HAP-1 (cell line): ENCODE results near the gene SPPL3.

Experiments
- DNase-seq, 2 experiments: peaks; one replicate each; pipeline ENCODE4 v3.0.0-alpha.2; 2016 to 2020; ENCODE audit warnings: low spot score in 2 of 2
- H3K27me3 ChIP-seq: fragments of 250-450 bp; sonication (Bioruptor Pico); 2 replicates; pipeline ENCODE4 v1.5.1; 2020; ENCODE audit warnings: low read depth, mild to moderate bottlenecking, moderate library complexity
- H3K36me3 ChIP-seq: fragments of 250-450 bp; sonication (Bioruptor Pico); replicated peaks from 2 replicates; pipeline ENCODE4 v1.5.1; 2020; ENCODE audit warnings: mild to moderate bottlenecking
- H3K4me1 ChIP-seq: fragments of 250-450 bp; sonication (Bioruptor Pico); 2 replicates; pipeline ENCODE4 v1.5.1; 2020; ENCODE audit warnings: mild to moderate bottlenecking
- H3K4me3 ChIP-seq: fragments of 250-450 bp; sonication (Bioruptor Pico); 2 replicates; pipeline ENCODE4 v1.5.1; 2020; ENCODE audit warnings: mild to moderate bottlenecking, moderate library complexity
- H3K9me3 ChIP-seq: fragments of 250-450 bp; sonication (Bioruptor Pico); 2 replicates; pipeline ENCODE4 v1.5.1; 2020; ENCODE audit warnings: mild to moderate bottlenecking, moderate library complexity
- in situ Hi-C: fragments of 300-500 bp; cut with MboI; formaldehyde crosslinking; loops from 3 replicates; pipeline ENCODE4 v1.14.3; 2020; ENCODE audit warnings: low sequenced_read_pairs, inconsistent platforms, mixed read lengths

The SPPL3 gene

DNA sequence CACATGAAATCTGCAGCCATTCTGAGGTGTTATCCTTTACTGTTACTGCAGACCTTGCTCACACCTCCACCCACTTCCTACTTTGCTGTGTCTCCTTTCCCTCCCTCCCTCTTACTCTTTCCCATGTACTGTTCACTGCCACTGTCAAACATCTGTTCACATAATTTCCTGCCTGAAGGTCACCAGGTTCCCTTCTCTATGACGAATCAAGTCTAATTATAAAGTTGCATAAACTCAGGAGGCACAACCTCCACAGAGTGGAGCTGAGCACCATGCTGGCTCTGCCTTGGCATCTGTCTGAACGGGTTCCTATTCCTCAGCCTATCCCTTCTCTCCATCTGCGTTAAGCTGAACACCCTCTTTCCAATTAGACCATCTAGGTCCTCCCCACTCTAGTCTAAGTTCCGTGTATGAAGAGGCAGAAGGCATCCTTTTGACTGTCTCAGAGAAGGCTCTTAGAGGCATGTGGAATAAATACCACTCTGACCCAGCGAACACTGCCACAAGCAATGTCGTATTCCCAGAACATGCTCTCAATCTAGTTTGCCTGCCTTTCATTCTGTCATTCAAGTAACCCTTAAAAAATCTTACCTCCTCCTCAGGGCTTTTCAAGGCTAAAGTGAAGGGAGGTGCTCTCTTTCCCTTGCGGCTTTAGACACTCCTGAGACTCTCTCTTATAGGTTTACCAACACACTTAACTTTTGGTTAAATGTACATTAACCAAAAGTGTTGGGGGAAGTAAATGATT, 129.8 kb downstream of the SPPL3 start:
- in situ Hi-C loops = no loop called here
- H3K36me3 ChIP-seq = no peaks in the 10 kb centered on the region; the same call in 1 of the 2 replicates
- no peak overlapping the region for H3K4me3 ChIP-seq
- no peak for DNase-seq
- H3K27me3 ChIP-seq = no peaks in the 10 kb centered on the region
- H3K4me1 ChIP-seq = no peaks in the 10 kb centered on the region
- H3K9me3 ChIP-seq = no peaks in the 10 kb centered on the region

DNA sequence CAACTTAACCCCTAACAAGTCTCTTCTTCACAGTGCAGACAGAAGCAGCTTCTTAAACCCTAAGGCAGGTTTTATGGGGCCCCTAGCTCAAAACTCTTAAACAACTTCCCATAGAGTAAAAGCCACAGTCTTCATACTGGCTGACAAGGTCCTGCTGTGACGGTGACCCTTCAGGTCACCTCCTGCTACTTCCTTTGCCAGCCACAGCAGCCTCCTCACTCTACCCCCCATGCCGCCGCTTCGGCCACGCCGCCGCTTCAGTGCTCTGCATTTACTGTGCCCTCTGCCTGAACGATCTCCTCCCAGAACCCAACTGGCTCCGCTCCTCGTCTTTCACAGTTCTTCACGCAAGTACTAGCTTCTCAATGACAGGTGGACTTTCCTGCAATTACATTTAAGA, 133.1 kb downstream of the SPPL3 start:
- Histone ChIP-seq H3K4me3 (no peak overlapping the region), H3K36me3 (peaks cover 17% of the 10 kb centered on the region), H3K9me3 (no peaks in the 10 kb centered on the region), H3K4me1 (no peaks in the 10 kb centered on the region), H3K27me3 (no peaks in the 10 kb centered on the region)
- in situ Hi-C loops = no loop called here
- DNase-seq = no peak

DNA sequence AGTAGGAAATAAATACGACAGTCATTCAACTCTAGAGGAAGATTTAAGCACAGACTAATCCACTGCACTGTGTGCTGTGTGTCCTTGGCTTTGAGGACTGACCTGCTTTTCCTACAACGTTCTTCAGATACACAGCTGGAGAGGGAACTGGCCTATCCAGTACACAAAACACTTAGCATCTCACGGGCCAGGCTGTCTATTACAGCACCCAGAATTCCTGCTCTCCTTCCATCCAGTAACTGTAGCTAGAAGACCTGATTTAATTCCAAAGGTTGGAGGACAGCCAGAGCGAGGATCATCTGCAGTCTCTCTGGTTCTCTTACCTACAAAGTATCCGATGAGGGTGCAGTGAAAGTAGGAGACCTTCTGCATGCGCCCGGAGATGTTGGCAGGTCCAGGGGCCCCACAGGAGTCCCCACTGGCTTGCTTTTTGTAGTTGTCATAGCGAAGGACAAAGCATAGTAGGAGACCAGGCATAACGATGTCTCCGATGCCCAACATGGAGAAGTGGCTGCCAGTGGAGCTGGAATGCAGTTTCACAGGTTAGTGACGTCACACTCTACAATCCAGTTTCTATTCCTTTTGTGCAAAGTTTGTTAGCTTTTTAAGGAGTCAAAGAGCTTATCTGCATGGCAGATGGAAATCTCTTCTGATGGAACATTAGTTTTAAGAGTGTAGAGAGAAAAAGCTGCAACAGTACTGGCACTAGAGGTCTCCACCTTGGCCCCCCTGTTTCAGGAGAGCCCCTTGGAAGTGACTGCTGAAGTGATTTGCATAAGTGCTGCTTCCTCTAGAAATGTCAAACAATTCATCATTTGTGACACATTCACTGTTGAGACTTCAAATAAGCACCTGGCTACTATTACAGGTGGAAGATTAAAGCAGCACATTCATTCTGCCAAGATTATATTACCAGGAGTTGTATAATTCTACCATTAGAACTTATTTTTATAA, 136.8 kb downstream of the SPPL3 start:
- in situ Hi-C loops = no loop called here
- H3K36me3 ChIP-seq = peaks cover 31% of the 10 kb centered on the region

DNA sequence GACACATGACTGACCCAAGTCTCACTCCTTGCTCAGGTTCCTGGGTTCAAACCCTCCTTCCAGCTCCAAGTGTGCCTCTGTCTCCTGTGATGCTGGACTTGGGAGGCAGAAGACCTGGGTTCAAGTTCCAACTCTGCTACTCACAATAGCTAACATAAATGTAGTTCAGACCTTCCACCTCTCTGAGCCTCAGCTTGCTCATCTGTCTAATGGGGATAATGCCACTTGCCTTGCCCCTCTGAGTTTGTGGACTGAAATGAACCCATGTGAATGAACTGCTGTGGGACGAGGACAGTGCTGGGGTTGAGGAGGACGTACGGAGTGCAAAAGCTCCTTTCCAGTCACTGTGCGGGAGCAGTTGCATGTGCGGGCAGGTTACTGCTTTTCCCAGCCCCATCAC, 137.6 kb downstream of the SPPL3 start:
- Histone ChIP-seq H3K36me3 (peaks cover 36% of the 10 kb centered on the region), H3K4me1 (no peaks in the 10 kb centered on the region), H3K9me3 (no peaks in the 10 kb centered on the region), H3K27me3 (no peaks in the 10 kb centered on the region), H3K4me3 (no peak overlapping the region)
- DNase-seq = no peak
- in situ Hi-C loops = no loop called here

More for the DNA sequence above, 136.8 kb downstream of the SPPL3 start:
- Histone ChIP-seq H3K4me3 (no peak overlapping the region), H3K27me3 (no peaks in the 10 kb centered on the region), H3K9me3 (no peaks in the 10 kb centered on the region), H3K4me1 (no peaks in the 10 kb centered on the region)
- DNase-seq = no peak

DNA sequence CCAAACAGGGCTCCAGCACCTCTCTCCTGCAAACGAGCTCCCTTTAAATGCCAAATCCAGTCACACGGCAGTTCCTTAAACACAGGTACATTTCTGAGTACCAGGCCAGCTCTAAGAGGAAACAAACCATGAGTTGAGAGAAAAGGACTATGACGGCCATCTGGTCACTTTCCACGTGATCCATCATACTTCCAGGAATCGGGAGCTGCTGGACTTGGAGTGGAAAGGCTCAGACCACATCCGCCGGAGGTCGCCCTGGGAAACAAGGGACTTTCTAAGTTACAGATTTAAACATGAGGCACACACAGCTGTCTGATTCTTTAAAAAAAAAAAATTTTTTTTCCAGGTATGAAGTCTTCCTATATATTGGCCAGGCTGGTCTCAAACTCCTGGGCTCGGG, 139.3 kb downstream of the SPPL3 start:
- Histone ChIP-seq H3K4me3 (no peak overlapping the region), H3K9me3 (no peaks in the 10 kb centered on the region), H3K27me3 (no peaks in the 10 kb centered on the region), H3K36me3 (peaks cover 36% of the 10 kb centered on the region), H3K4me1 (no peaks in the 10 kb centered on the region)
- in situ Hi-C loops = no loop called here
- DNase-seq = no peak

DNA sequence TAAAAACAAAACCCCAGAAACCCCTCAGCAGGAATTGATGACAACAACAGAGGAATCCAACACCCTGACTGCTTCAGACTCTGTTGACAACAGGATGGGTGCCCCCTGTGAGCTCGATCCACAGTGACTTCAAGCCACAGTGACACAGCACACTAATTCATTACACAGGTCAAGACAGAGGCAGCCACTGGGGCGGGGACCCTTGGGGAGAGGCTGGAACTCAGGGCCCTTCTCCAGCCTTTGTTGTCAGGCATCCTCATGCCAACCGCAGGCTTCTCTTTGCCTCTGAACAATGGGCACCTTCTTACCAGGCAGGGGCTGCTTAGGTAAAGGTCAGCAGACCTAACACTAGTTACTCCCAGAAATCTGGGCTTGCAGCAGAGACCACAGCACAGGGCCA, 140.9 kb downstream of the SPPL3 start:
- Histone ChIP-seq H3K4me1 (no peaks in the 10 kb centered on the region), H3K27me3 (no peaks in the 10 kb centered on the region), H3K4me3 (no peak overlapping the region), H3K36me3 (peaks cover 36% of the 10 kb centered on the region), H3K9me3 (no peaks in the 10 kb centered on the region)
- DNase-seq = no peak
- in situ Hi-C loops = no loop called here

DNA sequence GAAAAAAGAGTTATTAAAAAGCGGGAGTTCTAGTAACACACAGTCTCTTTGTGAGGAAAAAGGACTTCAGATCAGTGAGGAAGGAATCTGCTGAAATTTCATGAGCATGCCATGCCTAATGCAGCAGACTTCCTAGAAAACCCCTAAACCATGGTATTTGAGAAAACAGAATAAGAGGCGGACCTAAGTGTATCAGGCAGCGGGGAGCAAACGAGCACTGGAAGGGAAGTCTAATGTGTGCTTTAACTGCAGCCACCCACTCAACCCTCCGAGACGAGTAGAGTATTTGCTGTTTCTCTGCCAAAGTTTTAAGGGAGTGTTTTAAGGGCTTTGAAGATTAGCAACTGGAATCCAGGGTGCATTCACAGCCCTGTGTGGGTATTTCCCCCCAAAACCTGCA, 142.1 kb downstream of the SPPL3 start:
- no peak for DNase-seq

DNA sequence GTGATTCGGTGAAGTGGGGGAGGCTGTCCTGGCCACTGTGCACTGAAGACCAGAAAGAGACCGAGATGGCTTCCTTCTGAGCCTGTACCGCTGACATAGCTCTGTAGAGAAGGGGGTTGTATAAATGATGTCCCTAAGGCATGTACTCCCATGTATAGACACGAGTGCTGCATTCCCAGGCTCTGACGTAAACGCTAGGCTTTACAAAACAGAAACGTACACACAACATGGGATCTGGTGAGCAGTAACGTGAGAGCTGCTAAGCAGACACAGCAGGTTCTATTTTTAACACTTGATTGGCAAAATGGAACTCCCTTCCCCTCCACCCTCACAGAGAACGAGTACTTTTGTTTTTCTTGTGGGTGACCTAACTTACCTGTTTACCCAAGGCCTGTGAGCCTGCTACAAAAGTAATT, 142.6 kb downstream of the SPPL3 start:
- Histone ChIP-seq H3K4me3 (no peak overlapping the region), H3K4me1 (no peaks in the 10 kb centered on the region), H3K9me3 (no peaks in the 10 kb centered on the region), H3K36me3 (peaks cover 23% of the 10 kb centered on the region), H3K27me3 (no peaks in the 10 kb centered on the region)
- no peak for DNase-seq
- in situ Hi-C loops = no loop called here

More for the DNA sequence above, 142.1 kb downstream of the SPPL3 start:
- Histone ChIP-seq H3K9me3 (no peaks in the 10 kb centered on the region), H3K4me1 (no peaks in the 10 kb centered on the region), H3K4me3 (no peak overlapping the region), H3K27me3 (no peaks in the 10 kb centered on the region), H3K36me3 (peaks cover 28% of the 10 kb centered on the region)
- in situ Hi-C loops = no loop called here

DNA sequence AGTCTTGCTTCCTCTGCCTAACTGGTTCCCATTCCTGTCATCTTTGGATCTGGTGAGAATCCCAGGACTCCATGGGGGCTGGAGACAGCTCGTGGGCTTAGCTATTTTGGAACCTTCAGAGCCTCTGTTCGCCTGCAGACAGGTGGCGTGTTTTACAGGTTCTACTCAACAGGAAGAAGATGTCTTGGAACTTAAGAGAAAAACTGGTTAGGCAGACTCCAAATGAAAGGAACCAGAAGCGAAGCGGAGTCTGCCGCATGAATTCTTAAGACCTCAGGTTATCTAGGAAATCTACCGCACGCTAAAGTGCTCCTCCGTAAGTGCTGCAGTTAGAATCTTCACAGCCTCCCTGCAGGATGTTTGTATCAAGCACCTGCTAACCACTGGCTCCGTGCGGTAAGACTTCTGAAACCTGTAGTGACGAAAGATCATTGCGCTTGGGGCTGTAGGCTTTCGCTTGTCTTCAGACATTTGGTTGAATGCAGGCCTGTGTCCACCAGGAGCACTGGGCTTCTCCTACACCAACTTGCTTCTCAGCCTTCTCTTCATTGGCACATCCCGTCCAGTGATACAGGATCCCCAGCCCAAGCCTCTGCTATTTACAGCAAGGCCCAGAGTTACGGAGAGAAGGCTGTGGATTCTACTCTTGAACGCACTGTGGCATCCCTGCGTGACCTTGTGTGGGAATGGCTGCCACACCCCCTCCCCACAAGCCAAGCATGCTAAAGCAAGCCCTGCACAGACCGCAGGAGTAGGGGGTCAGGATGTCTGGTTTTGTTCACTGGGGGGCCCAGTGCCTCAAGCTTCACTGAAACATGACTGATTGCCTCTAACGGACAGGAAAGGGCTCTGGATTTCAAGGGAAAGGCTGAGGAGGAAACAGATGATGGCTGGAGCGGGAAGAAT, 143.6 kb downstream of the SPPL3 start:
- H3K4me1 ChIP-seq = no peaks in the 10 kb centered on the region
- in situ Hi-C loops = no loop called here
- no peak overlapping the region for H3K4me3 ChIP-seq
- DNase-seq = no peak
- no peaks in the 10 kb centered on the region for H3K9me3 ChIP-seq
- H3K27me3 ChIP-seq = no peaks in the 10 kb centered on the region
- H3K36me3 ChIP-seq = peaks cover 18% of the 10 kb centered on the region

DNA sequence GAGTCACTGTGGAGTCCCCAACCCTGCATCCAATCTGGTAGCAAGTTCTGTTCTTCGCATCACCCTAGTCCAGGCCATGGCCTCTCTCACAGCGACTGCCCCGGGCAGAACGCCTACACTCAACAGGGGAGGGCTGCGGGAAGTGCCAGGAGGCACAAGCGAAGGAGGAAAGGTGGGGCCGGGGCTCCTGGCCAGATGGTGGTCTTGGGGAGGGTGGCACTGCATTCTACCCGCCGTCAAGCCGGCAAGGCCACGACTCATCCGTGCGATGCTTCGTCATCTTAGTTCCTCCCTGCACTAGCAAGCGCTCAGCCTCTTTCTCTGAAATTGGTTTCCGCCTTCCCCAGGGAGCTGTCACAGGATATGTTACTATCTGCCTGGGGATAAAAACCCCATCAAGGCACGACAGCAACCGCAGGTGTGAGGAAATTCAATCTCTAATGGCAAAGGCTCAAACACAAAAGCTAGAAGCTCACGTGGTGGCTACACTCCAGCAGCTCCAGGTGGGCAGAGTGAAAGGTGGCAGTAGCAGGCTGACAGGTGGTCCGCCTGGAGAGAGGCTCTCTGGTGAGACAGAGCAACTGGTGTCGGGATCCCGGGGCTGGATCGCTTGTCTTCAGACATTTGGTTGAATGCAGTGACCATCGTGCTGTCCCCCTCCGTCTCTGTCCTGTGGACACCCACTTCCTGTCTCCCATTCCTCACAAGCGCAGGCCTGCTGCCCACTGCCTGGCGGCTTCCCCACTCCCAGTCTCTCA, 144.4 kb downstream of the SPPL3 start:
- Histone ChIP-seq H3K4me3 (no peak overlapping the region), H3K9me3 (no peaks in the 10 kb centered on the region), H3K4me1 (no peaks in the 10 kb centered on the region), H3K27me3 (no peaks in the 10 kb centered on the region), H3K36me3 (peaks cover 18% of the 10 kb centered on the region)
- in situ Hi-C loops = no loop called here
- DNase-seq = no peak

DNA sequence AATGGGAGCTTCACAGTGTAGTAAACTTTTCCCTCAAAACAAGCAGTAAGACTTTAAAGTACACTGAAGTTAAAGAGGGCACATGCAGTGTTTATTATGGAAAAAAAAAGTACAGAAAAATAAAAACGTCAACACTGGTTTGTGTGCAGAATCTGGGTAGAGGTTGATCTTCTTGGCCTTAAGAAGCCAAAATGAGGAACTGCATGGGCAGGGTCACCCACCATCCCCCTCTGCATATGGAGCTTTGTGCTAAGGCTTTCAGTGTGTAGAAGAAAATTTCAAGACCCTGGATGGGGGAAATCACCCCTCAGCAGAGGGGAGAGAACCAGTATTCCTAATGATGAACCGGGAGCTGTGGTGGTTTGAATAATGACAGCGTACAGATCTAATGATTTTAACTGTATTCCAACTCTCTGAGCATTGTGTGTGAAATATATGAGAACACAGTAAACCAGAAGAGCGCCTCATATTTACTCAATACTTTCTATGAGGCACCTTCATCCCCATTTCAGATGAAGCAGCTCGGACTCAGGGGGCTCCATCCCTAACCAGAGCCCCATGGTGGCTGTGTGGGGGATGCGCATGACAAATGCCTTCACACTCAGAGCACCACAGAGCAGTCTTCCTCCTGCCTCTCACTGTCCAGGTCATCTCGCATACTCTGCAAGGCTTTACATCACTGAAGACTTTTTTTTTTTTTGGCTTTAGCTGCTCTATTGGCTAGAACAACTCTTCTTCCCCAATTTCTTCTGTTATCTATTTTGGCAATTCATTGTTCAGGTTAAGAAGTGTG, 145.2 kb downstream of the SPPL3 start:
- peaks cover 11% of the 10 kb centered on the region for H3K36me3 ChIP-seq
- no peak overlapping the region for H3K4me3 ChIP-seq
- no peaks in the 10 kb centered on the region for H3K27me3 ChIP-seq
- in situ Hi-C loops = no loop called here
- no peaks in the 10 kb centered on the region for H3K4me1 ChIP-seq
- DNase-seq = no peak
- no peaks in the 10 kb centered on the region for H3K9me3 ChIP-seq

DNA sequence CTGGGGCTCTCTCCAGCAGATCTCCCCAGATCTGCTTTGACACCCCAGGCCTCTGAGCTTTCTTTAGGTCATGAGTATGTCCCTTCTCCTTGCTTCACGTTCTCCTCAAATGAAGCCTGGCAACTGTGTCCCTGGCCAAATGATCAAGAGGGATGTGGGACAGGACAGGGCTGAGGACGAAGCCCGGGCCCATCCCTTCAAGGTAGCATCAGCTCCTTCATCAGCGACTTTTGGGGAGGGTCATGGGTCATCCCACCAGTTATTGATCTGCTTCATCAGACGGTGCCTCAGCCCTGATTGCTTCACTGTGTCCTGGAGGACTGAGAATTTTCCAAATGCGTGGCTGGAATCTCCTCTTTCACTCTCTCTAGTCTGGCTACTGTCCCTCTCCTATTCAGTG, 146.2 kb downstream of the SPPL3 start:
- Histone ChIP-seq H3K4me3 (no peak overlapping the region), H3K4me1 (no peaks in the 10 kb centered on the region), H3K9me3 (no peaks in the 10 kb centered on the region), H3K36me3 (peaks cover 6% of the 10 kb centered on the region; the same call in 1 of the 2 replicates), H3K27me3 (no peaks in the 10 kb centered on the region)
- in situ Hi-C loops = no loop called here
- no peak for DNase-seq
